Measurements from ENCODE around the gene SUN1. TPM values are rescaled to one million over a fixed set of nuclear protein-coding genes. Genes with fewer than 3 reads are reported as not detected.

The SUN1 gene
- total and polyA plus RNA-seq, 2 experiments from 2014 or later = 63.3 to 145 TPM

GRCh38 chr7:890868-891267, 58.6 kb downstream of the SUN1 start:
- Histone ChIP-seq H3K27ac (ENCODE audit: low read depth) (no peak overlapping the region), H3K79me2 (replicated peaks; ENCODE audit: insufficient read depth) (peaks cover 35% of the 10 kb centered on the region), H3K36me3 (ENCODE audit: insufficient read depth) (0 out of 2 replicates have a peak, but pooled peaks cover 6% of the 10 kb centered on the region), H3K4me1 (ENCODE audit: insufficient read depth) (no peaks in the 10 kb centered on the region), H4K20me1 (replicated peaks; ENCODE audit: insufficient read depth) (no peaks in the 10 kb centered on the region; the same call in 1 of the 2 replicates), H3K27me3 (ENCODE audit: insufficient read depth) (no peaks in the 10 kb centered on the region), H3K4me2 (no peak overlapping the region), H3K9me2 (ENCODE audit: insufficient read depth) (no peaks in the 10 kb centered on the region), H3K4me3 (no peak overlapping the region), H2AFZ (no peak overlapping the region), H3F3A (replicated peaks; ENCODE audit: low read depth) (no peaks in the 10 kb centered on the region)
- Mint-ChIP-seq H3K4me1 (no peaks in the 10 kb centered on the region), H3K27ac (0 out of 2 replicates have a peak overlapping the region, but pooled peaks have one; percentile 40), H3K9me3 (no peaks in the 10 kb centered on the region; the same call in 2 of the 3 replicates), H3K4me3 (no peak overlapping the region), H3K27me3 (ENCODE audit: insufficient read depth, low read depth, poor library complexity) (no peaks in the 10 kb centered on the region), H3K36me3 (ENCODE audit: low read depth) (peaks cover 72% of the 10 kb centered on the region)
- ATAC-seq = no peak
- no peak for DNase-seq (ENCODE audit: low spot score)
- TF ChIP-seq JUNB (IDR thresholded peaks at IDR 0.05; ENCODE audit: unreplicated experiment) (no peak), REST (IDR thresholded peaks at IDR 0.05; ENCODE audit: unreplicated experiment) (no peak), EZH2phosphoT487 (IDR thresholded peaks at IDR 0.05; ENCODE audit: unreplicated experiment) (no peak), NANOG (IDR thresholded peaks at IDR 0.05; ENCODE audit: borderline replicate concordance) (no peak), STAT1 (IDR thresholded peaks at IDR 0.05; ENCODE audit: unreplicated experiment) (no peak), EZH2 (IDR thresholded peaks at IDR 0.05; ENCODE audit: low read depth, unreplicated experiment) (no peak), ZNF462 (CRISPR knock-in tag; IDR thresholded peaks at IDR 0.05) (no peak), ETS1 (IDR thresholded peaks at IDR 0.05) (no peak), POLR2AphosphoS5 (IDR thresholded peaks at IDR 0.05; ENCODE audit: low read depth) (no peak), CREB1 (CRISPR knock-in tag; IDR thresholded peaks at IDR 0.05; ENCODE audit: low read depth) (no peak), ZNF331 (CRISPR knock-in tag; IDR thresholded peaks at IDR 0.05; ENCODE audit: low read depth) (no peak), CTCF (conservative IDR thresholded peaks at IDR 0.05; ENCODE audit: low read depth in 2 of 2) (no peak), ZNF114 (CRISPR knock-in tag; IDR thresholded peaks at IDR 0.05) (no peak)

All from GM23338 (cell line).